ENCODE measurements around the gene TEKT4. TPM values are rescaled to one million over a fixed set of nuclear protein-coding genes. Genes with fewer than 3 reads are reported as not detected.

Gene TEKT4
- total RNA-seq, 1 donor, result not detected

DNA sequence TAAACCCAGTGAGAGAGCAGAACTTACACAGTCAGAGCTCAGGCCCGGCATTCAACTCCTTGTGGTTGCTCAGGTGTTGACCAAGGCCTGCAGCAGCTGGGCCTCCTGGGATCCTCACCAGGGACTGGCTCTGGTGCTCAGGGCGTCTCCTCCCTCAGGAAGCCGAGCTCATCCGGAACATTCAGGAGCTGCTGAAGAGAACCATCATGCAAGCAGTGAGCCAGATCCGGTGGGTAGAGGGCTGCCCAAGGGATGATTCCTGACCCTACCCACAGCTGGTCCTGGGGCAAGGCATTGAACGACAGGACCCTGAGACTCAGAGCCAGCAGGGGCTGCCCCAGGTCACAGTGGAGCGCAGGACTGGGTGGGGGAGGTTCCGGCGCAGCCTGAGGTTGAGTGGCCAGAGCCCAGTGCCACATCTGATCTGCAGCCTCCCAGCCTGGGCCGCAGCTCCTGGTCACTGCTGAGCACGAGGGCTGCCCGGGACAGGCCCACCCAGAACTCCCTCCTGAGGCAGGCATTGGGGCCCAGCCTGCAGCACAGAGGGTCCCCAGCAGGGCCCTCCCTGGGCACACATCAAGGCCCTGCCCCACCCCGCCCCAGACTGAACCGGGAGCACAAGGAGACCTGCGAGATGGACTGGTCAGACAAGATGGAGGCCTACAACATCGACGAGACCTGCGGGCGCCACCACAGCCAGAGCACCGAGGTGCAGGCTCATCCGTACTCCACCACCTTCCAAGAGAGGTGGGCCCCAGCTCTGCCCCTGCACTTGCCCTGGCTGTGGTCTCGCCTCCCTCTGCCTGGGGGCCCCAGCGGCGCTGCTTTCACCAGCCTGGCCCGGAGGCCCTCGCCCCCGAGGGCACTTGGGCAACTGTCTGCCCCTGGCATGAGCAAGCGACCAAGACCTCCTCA is 2.4 kb downstream of the TEKT4 start:
- H3K4me3 ChIP-seq (ENCODE audit: insufficient read depth, low read length), result no peak overlapping the region
- no peaks in the 10 kb centered on the region for H3K4me1 ChIP-seq (ENCODE audit: insufficient read depth, low read length)
- no peaks in the 10 kb centered on the region for H3K9me3 ChIP-seq (ENCODE audit: low read depth, low read length)
- H2AFZ ChIP-seq (ENCODE audit: low read length), result no peak overlapping the region
- TF ChIP-seq, protein P1, sequence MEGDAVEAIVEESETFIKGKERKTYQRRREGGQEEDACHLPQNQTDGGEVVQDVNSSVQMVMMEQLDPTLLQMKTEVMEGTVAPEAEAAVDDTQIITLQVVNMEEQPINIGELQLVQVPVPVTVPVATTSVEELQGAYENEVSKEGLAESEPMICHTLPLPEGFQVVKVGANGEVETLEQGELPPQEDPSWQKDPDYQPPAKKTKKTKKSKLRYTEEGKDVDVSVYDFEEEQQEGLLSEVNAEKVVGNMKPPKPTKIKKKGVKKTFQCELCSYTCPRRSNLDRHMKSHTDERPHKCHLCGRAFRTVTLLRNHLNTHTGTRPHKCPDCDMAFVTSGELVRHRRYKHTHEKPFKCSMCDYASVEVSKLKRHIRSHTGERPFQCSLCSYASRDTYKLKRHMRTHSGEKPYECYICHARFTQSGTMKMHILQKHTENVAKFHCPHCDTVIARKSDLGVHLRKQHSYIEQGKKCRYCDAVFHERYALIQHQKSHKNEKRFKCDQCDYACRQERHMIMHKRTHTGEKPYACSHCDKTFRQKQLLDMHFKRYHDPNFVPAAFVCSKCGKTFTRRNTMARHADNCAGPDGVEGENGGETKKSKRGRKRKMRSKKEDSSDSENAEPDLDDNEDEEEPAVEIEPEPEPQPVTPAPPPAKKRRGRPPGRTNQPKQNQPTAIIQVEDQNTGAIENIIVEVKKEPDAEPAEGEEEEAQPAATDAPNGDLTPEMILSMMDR (IDR thresholded peaks at IDR 0.05; ENCODE audit: extremely low read depth, low read depth, low read length), result no peak
- H3K36me3 ChIP-seq (ENCODE audit: insufficient read depth, low read length), result no peaks in the 10 kb centered on the region
- H4K20me1 ChIP-seq (ENCODE audit: insufficient read depth, low read length), result no peaks in the 10 kb centered on the region
- H3K79me2 ChIP-seq (ENCODE audit: insufficient read depth, low read length), result no peaks in the 10 kb centered on the region
- H3K4me2 ChIP-seq (ENCODE audit: insufficient read depth, low read length), result no peak overlapping the region
- no peak overlapping the region for H3K27ac ChIP-seq (ENCODE audit: low read depth, low read length)
- H3K27me3 ChIP-seq (ENCODE audit: insufficient read depth, low read length), result no peaks in the 10 kb centered on the region
- peak; percentile 75 for DNase-seq (ENCODE audit: insufficient read length, low spot score, missing footprints)

DNA sequence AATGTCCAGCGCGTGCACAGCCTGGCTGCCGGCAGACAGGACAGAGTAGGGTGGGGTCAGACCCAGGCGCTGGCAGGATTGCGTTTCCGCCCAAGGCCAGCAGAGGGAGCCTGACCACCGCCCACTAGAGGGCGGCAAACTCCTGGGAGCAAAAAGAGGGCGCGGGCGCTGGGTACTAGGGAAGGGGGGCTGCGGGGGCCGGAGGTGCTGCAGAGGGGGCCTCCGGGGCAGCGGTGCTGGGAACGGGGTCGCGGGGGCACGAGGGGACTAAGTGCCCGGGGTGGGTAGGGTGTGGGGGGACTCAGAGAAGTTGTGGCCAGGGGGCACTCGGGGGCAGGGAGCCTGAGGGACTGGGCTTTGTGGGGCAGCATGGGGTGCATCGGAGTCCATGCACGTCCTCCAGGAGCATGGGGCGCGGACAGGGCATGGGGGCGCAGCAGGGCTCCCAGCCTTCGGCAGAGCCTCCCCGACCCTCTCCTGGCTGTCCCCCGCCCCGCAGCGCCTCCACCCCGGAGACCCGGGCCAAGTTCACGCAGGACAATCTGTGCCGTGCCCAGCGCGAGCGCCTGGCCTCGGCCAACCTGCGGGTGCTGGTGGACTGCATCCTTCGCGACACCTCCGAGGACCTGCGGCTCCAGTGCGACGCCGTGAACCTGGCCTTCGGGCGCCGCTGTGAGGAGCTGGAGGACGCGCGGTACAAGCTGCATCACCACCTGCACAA is 3.2 kb downstream of the TEKT4 start:
- Histone ChIP-seq H3K4me1 (ENCODE audit: insufficient read depth, low read length) (no peaks in the 10 kb centered on the region), H3K36me3 (ENCODE audit: insufficient read depth, low read length) (no peaks in the 10 kb centered on the region), H2AFZ (ENCODE audit: low read length) (no peak overlapping the region), H3K9me3 (ENCODE audit: low read depth, low read length) (no peaks in the 10 kb centered on the region), H4K20me1 (ENCODE audit: insufficient read depth, low read length) (no peaks in the 10 kb centered on the region), H3K4me2 (ENCODE audit: insufficient read depth, low read length) (no peak overlapping the region), H3K4me3 (ENCODE audit: insufficient read depth, low read length) (no peak overlapping the region), H3K27me3 (ENCODE audit: insufficient read depth, low read length) (no peaks in the 10 kb centered on the region), H3K27ac (ENCODE audit: low read depth, low read length) (no peak overlapping the region), H3K79me2 (ENCODE audit: insufficient read depth, low read length) (no peaks in the 10 kb centered on the region)
- peak; percentile 98 for DNase-seq (ENCODE audit: insufficient read length, low spot score, missing footprints)
- TF ChIP-seq, protein P1 (IDR thresholded peaks at IDR 0.05; ENCODE audit: extremely low read depth, low read depth, low read length), result peak; percentile 75

DNA sequence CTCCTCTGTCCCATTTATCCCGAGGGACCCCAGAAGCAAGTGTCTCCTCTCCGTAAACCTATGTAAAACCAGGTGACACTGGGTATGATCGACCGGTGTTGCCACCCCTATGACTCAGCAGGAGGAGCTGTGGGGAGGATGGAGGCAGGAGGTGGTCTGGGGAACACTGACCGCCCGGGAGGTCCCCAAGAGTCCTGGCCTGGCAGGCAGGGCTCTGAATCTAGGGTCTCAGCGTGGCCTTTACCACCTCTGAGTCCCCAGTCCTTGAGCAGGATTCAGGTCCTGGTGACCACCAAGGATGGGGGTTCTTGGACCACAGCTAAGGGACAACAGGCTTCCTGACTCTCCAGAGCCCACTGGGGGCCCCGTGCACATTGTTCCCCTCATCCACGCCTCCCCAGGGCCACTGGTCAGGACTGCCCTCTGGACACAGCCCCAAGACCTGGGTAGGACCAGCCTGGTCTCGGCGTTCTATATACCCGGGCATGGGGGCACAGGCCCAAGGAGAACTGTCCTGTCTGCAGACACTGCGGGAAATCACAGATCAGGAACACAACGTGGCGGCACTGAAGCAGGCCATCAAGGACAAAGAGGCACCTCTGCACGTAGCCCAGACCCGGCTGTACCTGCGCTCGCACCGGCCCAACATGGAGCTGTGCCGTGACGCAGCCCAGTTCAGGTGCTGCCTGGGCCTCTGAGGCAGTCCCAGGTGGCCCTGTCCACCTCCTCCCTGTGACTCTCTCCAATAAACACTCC is 4.0 kb downstream of the TEKT4 start:
- peak; percentile 66 for DNase-seq (ENCODE audit: insufficient read length, low spot score, missing footprints)
- no peak overlapping the region for H3K4me3 ChIP-seq (ENCODE audit: insufficient read depth, low read length)
- H4K20me1 ChIP-seq (ENCODE audit: insufficient read depth, low read length), result no peaks in the 10 kb centered on the region
- H3K4me1 ChIP-seq (ENCODE audit: insufficient read depth, low read length), result no peaks in the 10 kb centered on the region
- TF ChIP-seq, protein P1 (IDR thresholded peaks at IDR 0.05; ENCODE audit: extremely low read depth, low read depth, low read length), result no peak
- H2AFZ ChIP-seq (ENCODE audit: low read length), result no peak overlapping the region
- H3K36me3 ChIP-seq (ENCODE audit: insufficient read depth, low read length), result no peaks in the 10 kb centered on the region
- H3K27ac ChIP-seq (ENCODE audit: low read depth, low read length), result no peak overlapping the region
- no peaks in the 10 kb centered on the region for H3K27me3 ChIP-seq (ENCODE audit: insufficient read depth, low read length)
- no peaks in the 10 kb centered on the region for H3K9me3 ChIP-seq (ENCODE audit: low read depth, low read length)
- H3K4me2 ChIP-seq (ENCODE audit: insufficient read depth, low read length), result no peak overlapping the region
- no peaks in the 10 kb centered on the region for H3K79me2 ChIP-seq (ENCODE audit: insufficient read depth, low read length)

All from osteoblast (primary cell).